ENCODE data around the gene SLC22A5. TPM values are rescaled to one million over a fixed set of nuclear protein-coding genes. Genes with fewer than 3 reads are reported as not detected.

SLC22A5 gene
- total and polyA plus RNA-seq, 10 of the 15 experiments (the other 5 are each of a cell fraction or from before 2014, with no cell fraction given): 1.1 to 4.4 (median 2.3) TPM

- Histone ChIP-seq H3K9ac (ENCODE audit: control insufficient read depth, insufficient read depth, low read length) (no peak overlapping the region), H3K4me1 (ENCODE audit: control insufficient read depth, insufficient read depth, low read length) (peaks cover 38% of the 10 kb centered on the region), H3K4me3 (no peak overlapping the region), H3K36me3 (ENCODE audit: control insufficient read depth in 2 of 2, insufficient read depth in 2 of 2, low read length in 1 of 2) (peaks cover 3 to 19% of the 10 kb centered on the region in 2 experiments; a peak in 3 of 4 replicates), H2AFZ (ENCODE audit: control insufficient read depth, low read depth, low read length) (no peak overlapping the region), H3K9me3 (replicated peaks; ENCODE audit: control insufficient read depth, insufficient read depth, low read length) (peaks cover under 1% of the 10 kb centered on the region; the same call in 2 of the 3 replicates), H3K4me2 (ENCODE audit: control insufficient read depth, insufficient read depth) (no peak overlapping the region), H4K20me1 (ENCODE audit: control insufficient read depth, insufficient read depth) (no peaks in the 10 kb centered on the region), H3K27ac (ENCODE audit: control insufficient read depth, insufficient read depth) (no peak overlapping the region), H3K27me3 (replicated peaks in 1 of 2; ENCODE audit: control insufficient read depth in 2 of 2, insufficient read depth in 2 of 2, low read length in 1 of 2) (no peaks in the 10 kb centered on the region), H3K79me2 (ENCODE audit: control insufficient read depth, insufficient read depth, low read length) (peaks cover 64% of the 10 kb centered on the region)
- ChIA-PET RAD21 (ENCODE audit: unreplicated experiment) (interaction anchor here (1.2 to 7.0 kb wide), 6 partner anchors 9 to 61 kb away, joined by 3 to 59 read pairs (median 18); no protein-coding TSS in a partner anchor), POLR2A (interaction anchor here (0.7 to 6.1 kb wide), 8 partner anchors 8 to 47 kb away, joined by 3 to 76 read pairs (median 5); no protein-coding TSS in a partner anchor), SMC1A (ENCODE audit: uncharacterized antibody, unreplicated experiment) (interaction anchor here (1.4 to 18.8 kb wide), 6 partner anchors 9 to 49 kb away, joined by 3 to 300 read pairs (median 34); no protein-coding TSS in a partner anchor), CTCF (interaction anchor here (1.1 to 6.2 kb wide), 3 partner anchors 9 to 54 kb away, joined by 3 to 47 read pairs (median 15); partner anchors contain the start of gene IRF1)
- TF ChIP-seq PKNOX1 (IDR thresholded peaks at IDR 0.05): no peak
- no peak for TF ChIP-seq JUNB (IDR thresholded peaks at IDR 0.05)
- no peak for TF ChIP-seq BRCA1 (IDR thresholded peaks at IDR 0.05; ENCODE audit: low read depth, low read length)
- no peak for TF ChIP-seq RBBP5 (conservative IDR thresholded peaks at IDR 0.05)
- no peak for TF ChIP-seq ATF3 (IDR thresholded peaks at IDR 0.05; ENCODE audit: borderline replicate concordance, extremely low read depth, low read depth, low read length)
- no peak for TF ChIP-seq CEBPZ (IDR thresholded peaks at IDR 0.05; ENCODE audit: low read depth, low read length)
- no TSS peak for BruUV-seq (replicated peaks)
- DNase-seq (ENCODE audit: low read depth, low spot score): no peak
- WGBS (ENCODE audit: insufficient coverage, insufficient replicate concordance, low lambda C conversion rate, missing lambda C conversion rate): 98% methylated on average over 2 of the region's 2 CpGs
- no peak for ATAC-seq
- in situ Hi-C loops (cut with MboI): no loop called here
- no peak for FAIRE-seq
- intact Hi-C loops (cut with micrococcal nuclease; ENCODE audit: unreplicated experiment): no loop called here
Observed at GRCh38 chr5:132435447-132435846, 65.9 kb downstream of the SLC22A5 start.

Measured in GM12878 (cell line).